C4-2B (cell line): Measurements from ENCODE around the gene LRBA.

Source experiments
- CTCF ChIP-seq: fragments of 450-650 bp; conservative IDR thresholded peaks from 2 replicates; pipeline ENCODE4 v1.5.1; 2017; ENCODE audit warnings: mild to moderate bottlenecking
- ZFX ChIP-seq: fragments of 450-650 bp; IDR thresholded peaks from 2 replicates; pipeline ENCODE4 v1.6.1; 2017

- TF ChIP-seq CTCF (no peak), ZFX (no peak)
Measured at GRCh38 chr4:150218447-150218846, 796.6 kb downstream of the LRBA start.
